ENCODE measurements around the gene ADCY9. TPM values are rescaled to one million over a fixed set of nuclear protein-coding genes. Genes with fewer than 3 reads are reported as not detected.
"Not testable (repeated sequence)": the region's sequence is repeated elsewhere in the genome, so short reads cannot be mapped to it uniquely, and the experiment has no call there.

ADCY9 gene
- polyA plus RNA-seq, 12 donors = 12.3 to 17.8 (median 14.5) TPM; not detected in 1

DNA sequence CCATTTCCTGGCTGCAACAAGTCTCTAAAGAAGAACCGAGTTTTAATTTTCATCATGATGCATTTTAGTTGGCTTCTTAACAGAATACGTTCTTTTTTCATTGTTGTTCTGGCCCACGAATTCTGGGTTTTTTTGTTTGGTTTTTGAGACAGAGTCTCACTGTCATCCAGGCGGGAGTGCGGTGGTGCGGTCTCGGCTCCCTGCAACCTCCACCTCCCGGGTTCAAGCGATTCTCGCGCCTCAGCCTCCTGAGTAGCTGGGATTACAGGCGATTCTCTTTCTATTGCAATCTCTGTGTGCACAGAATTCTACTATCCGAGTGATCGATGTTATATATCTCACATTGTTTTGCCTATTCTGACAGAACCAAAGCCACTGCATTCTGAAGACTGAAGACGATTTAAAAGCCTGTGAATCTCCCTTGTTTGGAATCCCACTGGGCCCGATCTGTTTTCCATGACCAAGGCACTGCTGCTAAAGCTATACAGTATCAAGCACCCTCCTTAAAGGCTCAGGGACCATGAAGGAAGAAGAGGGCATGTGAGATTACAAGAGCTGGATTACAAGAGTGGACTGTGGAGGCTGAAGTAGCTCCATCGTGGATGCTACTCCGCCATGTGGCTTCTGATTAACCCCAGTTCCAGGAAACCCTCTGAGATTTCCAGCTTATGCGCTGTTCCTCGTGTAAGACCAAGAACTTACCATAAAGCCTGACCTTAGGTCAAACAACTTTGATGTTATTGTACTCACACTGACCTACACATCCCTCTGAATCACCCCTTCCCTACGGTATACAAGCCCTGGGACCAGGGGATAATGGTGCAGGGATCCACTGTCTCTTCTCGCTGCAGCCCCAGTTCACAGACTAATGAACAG lies 44.3 kb downstream of the ADCY9 start:
- DNase-seq = no peak

GRCh38 chr16:4070936-4071335 lies 45.3 kb downstream of the ADCY9 start:
- no peak for DNase-seq

- DNase-seq = no peak
Observed at GRCh38 chr16:4067262-4068001, 48.8 kb downstream of the ADCY9 start.

DNA sequence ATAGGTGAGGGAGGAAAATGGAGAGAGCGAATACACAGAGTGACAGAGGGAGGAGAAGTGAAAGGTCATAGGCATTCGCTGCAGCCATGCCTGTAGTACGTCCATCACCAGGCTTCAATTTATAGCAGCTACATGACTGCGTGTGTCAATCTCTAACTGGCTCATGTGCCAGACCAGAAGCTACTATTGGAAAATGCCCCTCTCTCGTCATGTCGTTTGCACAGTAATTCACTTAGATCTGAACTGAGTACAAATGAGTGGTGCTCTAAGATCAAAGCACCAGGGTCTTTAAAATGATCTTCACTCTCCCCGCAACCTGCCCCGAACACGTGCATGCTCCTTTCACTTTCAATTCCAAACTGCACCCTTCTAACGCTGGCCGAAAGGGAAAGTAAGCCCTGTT lies 51.3 kb downstream of the ADCY9 start:
- DNase-seq = no peak

- DNase-seq = no peak
Observed at GRCh38 chr16:4062212-4062802, 53.9 kb downstream of the ADCY9 start.

GRCh38 chr16:4060823-4061222 lies 55.4 kb downstream of the ADCY9 start:
- DNase-seq = no peak

DNA sequence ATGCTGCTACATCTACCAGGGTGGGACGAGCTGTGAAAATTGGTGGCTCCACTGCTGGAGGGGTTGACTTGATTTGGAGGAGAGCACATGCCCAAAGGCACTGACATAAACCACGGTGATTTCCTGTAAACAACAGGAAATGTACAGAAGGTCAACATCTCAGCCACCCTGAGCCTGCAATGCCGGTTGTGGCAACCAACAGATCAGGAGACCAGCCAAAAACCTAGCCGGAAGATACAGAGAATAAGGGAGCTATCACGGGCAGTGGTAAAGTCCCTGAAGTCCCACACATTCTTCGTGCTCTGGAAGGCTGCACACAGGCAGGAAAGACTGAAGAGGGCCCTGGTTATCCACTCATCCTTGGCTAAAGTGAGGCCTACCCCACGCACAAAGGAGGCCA lies 56.2 kb downstream of the ADCY9 start:
- no peak for DNase-seq

DNA sequence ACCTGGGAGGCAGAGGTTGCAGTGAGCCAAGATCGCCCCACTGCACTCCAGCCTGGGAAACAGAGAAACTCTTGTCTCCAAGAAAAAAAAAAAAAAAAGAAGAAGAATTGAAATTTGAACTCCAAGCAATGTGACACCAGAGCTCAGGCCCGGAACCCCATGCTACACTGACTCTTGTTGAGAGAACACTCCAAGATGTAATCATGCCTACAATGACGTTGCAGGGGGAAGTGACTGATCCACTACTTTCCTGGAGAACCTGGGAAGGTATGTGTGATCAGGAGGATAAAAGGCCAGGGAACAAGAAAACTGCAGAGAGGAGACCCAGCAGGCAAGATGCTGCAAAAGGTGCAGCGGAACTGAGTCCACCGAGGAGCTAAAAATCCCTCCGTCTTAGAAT lies 57.9 kb downstream of the ADCY9 start:
- DNase-seq = no peak

- DNase-seq = no peak
Observed at GRCh38 chr16:4057439-4057877, 58.8 kb downstream of the ADCY9 start.

- no peak for DNase-seq
Observed at GRCh38 chr16:4056161-4057105, 59.8 kb downstream of the ADCY9 start.

- no peak for DNase-seq
Observed at GRCh38 chr16:4055748-4056147, 60.5 kb downstream of the ADCY9 start.

- DNase-seq = peak; percentile 65
Observed at GRCh38 chr16:4053301-4053845, 62.9 kb downstream of the ADCY9 start.

- DNase-seq = no peak
Observed at GRCh38 chr16:4052801-4053293, 63.4 kb downstream of the ADCY9 start.

- no peak for DNase-seq
Observed at GRCh38 chr16:4052096-4052495, 64.1 kb downstream of the ADCY9 start.

DNA sequence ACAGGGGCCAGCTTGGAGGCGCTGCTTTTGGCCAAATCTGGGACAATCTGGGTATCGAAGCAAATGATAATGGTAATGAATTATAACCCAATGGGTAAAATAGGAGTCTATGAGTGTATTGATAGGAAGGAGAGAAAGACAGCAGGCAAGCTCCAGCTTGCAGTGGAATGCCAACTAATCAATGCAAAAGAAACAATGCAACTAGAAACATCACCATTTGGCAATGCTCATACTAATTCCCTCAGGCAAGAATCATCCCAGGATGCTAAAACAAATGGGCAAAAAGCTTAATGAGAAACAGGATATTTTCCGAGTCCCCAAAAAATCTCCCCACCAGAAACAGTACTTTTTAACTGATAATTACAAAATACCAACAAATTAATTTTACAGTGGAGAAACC lies 64.7 kb downstream of the ADCY9 start:
- no peak for DNase-seq

GRCh38 chr16:4049031-4049430 lies 67.2 kb downstream of the ADCY9 start:
- no peak for DNase-seq

- DNase-seq = no peak
Observed at GRCh38 chr16:4048481-4048880, 67.8 kb downstream of the ADCY9 start.

GRCh38 chr16:4046221-4046620 lies 70.0 kb downstream of the ADCY9 start:
- DNase-seq = no peak

DNA sequence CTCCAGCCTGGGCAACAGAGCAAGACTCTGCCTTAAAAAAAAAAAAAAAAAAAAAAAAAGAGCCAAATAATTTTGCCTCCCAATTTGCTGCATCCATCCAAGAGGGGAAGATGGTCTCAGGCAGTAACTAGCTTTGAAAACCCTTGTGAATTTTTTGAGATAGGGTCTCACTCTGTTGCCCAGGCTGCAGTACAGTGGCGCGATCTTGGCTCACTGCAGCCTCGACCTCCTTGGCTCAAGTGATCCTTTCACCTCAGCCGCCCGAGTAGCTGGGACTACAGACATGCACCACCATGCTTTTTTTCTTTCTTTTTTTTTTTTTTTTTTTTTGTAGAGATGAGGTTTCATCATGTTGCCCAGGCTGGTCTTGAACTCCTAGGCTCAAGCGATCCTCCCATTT lies 70.7 kb downstream of the ADCY9 start:
- DNase-seq = not testable (repeated sequence)

DNA sequence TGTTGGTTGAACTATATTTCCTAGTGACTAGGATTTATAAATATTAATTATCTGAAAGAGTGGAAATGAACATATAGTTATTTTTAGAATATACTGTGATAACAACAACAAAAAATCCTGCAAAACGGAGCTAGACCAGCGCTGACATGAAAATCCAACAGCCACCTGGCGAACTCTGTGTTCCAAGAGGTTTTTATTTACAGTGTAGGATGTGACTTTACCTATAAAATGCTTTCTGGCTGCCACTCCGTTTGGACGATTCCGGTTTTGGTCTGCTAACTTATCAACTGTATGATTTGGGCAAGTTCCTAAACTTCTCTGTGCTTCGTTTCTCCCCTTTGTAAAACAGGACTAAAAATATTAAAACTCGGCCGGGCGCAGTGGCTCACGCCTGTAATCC lies 73.7 kb downstream of the ADCY9 start:
- no peak for DNase-seq

DNA sequence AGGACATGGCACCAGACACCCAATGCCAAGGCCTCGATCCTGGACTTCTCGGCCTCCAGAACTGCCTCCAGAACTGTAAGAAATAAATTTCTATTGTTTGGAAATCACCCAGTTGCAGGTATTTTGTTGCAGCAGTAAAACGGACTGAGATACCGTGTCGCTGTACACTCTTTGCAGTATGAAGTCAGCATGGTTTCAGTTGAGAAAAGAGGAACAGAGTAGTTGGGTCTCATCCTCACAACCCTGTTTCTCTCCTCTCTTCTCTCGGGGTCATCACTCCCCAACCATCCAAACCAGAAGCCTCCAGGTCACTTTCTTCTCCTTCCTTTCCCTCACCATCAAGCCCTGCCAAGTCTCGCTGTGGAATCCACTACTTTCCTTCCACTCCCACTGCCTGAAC lies 77.8 kb downstream of the ADCY9 start:
- no peak for DNase-seq
